C1 segment of cervical spinal cord (tissue), 14 donors: ENCODE results near the gene ZSCAN21.
A peak's percentile ranks its signal among the peaks of the same experiment; 100 is the strongest.

Source experiments
- DNase-seq, 14 donors: peaks; one replicate each; lab custom pipeline; 2025; lab: John Stamatoyannopoulos, UW

The ZSCAN21 gene

DNA sequence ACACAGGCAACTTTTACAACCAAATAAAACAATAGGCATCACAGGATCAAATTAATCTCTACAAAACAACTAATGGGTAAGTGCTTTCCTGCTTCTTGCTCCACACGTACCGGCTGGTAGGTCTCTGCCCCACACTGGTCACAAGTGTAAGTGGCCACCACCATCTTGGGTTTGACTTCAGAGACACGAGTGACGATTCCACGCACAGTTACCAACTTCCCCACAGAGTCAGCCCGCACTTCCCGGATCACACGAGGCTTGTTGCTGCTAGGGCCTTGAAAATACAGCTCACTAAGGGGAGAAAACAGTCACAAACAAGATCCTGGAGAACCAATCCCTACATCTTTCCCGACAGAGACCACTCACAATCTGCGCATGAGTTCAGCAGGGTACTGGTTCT lies 49.3 kb downstream of the ZSCAN21 start:
- DNase-seq, result no peak

DNA sequence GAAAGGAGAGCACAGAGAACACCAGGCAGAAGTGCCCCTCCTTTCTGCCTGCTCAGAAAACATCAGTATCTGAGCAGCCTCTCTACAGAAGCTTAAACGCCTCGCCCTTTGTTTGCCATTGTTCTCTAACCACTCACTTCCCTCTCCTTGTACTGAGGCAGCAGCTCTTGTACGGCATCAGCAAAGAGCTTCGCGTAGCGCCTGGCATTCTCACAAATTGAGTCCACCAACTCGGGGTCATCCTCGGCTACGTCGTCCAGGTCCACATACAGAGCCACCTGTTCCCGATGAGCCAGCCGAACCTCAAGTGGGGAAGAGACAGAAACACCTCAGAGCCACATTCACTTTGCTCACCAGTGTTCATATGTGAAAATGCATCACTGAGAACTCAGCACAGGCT lies 49.9 kb downstream of the ZSCAN21 start:
- DNase-seq, result no peak

DNA sequence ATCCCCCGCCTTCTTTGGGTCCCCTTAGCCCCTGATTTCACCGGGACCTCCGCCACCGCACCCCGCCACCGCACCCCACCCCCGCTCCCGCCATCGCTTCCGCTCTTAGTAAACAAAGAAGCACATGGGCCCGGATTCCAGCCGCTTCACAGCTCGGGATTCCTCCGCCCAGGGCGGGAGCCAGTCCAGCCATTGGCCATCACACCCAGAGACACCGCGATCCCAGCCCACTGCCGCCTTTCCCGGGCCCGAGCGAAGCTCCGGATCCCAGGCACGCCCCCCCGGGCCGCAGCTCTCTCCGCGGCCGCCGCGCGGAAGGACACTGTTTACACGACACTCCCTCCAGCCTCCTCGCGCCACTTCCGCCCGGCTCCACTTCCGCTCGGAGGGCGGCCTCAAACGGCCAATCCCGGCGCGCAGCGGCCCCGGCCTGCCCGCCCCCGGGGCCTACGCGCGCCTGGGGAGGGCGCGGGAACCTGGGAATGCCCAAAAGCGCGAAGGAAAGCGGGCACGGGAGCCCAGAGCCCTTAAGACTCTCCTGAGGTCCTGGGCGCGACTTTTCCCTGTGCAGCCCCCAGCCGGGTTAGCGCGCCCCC lies 50.9 kb downstream of the ZSCAN21 start:
- DNase-seq, result peak; percentile 70 to 94 (median 86)

DNA sequence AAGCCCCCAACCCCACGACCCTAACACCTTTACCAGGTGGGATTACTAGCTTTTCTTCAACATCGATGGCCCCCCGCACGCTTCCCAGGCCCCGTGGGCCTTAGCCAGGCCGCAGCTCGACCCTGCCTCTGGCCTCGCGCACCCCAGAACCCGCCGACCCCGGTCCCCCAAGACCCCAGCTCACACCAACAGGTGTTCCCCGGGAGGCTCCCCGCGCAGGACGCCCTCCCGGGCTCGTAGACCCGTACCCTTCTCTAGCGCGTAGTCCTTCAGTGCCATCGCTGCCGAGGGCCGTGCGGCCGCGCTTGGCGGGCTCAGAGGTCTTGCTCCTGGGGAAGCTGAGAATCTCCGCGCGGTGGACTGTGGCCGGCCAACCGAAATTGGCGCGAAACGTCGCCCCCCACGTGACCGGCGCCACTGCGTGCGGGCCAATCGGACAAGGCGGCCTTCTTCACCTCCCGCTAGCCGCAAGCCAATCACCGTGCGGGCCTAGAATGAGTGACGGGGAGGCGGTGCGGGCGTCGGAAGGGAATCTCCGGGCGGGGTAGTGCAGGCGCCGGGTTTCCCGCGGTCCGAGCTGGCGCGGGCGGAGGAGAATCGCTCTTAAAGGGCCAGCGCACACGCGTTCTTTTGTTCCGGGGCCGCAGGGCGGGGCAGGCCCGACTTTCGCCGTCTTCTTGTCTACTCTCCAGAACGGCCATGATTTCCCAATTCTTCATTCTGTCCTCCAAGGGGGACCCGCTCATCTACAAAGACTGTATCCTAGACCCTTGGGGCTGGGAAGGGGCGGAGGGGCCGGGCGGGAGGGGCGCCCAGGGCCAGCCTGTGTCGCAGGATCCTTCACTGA lies 51.7 kb downstream of the ZSCAN21 start, which contains the start of the genes AP4M1 and MCM7:
Gene AP4M1, plus strand, starts transcription at position 628 of the 847 bp plus-strand sequence. Its CDS starts 72 bp downstream, at position 700.
Gene MCM7, minus strand, starts transcription at position 382 of the 847 bp plus-strand sequence. Its CDS starts 103 bp downstream, at position 279.
- DNase-seq, result peak; percentile 84 to 99 (median 98)

- no peak for DNase-seq
These were observed 53.6 kb downstream of the ZSCAN21 start for GRCh38 chr7:100102950-100103840.

DNA sequence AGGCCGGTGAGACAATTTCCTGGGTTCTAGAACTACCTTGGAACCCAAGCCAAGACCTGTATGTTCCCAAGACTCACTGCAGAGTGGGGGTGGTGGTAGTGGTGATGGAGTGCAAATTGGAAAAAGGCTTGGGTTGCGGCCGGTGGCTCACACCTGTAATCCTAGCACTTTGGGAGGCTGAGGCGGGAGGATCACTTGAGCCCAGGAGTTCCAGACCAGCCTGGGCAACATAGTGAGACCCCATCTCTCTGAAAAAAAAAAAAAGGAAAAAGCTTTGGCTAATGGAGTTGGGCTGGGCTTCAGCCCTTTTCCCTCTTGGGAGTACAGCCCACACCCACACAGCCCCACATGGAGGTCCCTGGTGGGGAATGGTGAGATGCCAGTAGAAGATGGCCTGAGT lies 56.0 kb downstream of the ZSCAN21 start:
- DNase-seq, result no peak

DNA sequence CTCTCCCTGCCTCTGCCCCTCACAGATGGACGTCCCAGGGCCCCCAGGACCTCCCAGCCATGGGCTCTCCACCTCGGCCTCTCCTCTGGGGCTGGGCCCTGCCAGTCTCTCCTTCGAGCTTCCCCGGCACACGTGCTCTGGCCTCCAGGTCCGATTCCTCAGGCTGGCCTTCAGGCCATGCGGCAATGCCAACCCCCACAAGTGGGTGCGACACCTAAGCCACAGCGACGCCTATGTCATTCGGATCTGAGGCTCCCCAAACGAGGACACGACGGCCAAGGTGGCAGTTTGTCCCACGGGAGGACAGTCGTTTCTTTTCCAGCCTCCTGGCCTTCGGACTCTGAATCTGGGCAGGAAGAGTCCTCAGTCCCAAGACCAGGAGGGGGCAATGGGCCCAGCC lies 57.1 kb downstream of the ZSCAN21 start:
- DNase-seq, result no peak

GRCh38 chr7:100107125-100107737 lies 57.7 kb downstream of the ZSCAN21 start:
- peak in 4 of 14 donors; percentile 5 to 44 (median 12) for DNase-seq

GRCh38 chr7:100107890-100108289 lies 58.3 kb downstream of the ZSCAN21 start:
- peak in 1 of 14 donors; percentile 34 for DNase-seq

GRCh38 chr7:100109521-100110163 lies 60.1 kb downstream of the ZSCAN21 start:
- DNase-seq, result no peak

DNA sequence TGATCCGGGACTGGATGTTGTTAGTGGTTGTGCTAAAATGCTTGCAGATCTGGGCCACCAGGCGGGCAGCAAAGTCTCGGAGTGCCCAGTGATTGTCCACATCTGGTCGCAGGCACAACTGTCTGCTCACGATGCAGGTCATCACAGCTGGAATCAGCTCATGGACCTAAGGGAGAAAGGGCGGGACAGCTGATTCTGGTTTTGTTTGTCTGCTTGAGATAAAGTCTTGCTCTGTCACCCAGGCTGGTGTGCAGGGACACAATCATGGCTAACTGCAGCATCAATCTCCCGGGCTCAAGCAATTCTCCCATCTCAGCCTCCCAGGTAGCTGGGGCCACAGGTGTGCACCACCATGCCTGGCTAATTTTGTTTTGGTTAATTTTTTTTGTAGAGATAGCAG lies 61.6 kb downstream of the ZSCAN21 start:
- no peak for DNase-seq

GRCh38 chr7:100111914-100112313 lies 62.3 kb downstream of the ZSCAN21 start:
- DNase-seq, result no peak
